Omental fat pad (tissue), 4 donors: Measurements from ENCODE around the gene GLIPR1. TPM values are rescaled to one million over a fixed set of nuclear protein-coding genes. Genes with fewer than 3 reads are reported as not detected.
"Not testable (repeated sequence)": the region's sequence is repeated elsewhere in the genome, so short reads cannot be mapped to it uniquely, and the experiment has no call there.

Experiments used
- ATAC-seq: fragments of 150-250 bp; one replicate; pipeline ENCODE4 v1.9.1; 2016; ENCODE audit warnings: mild to moderate bottlenecking, moderate library complexity; ENCODE audit not compliant: low FRiP score
- DNase-seq: peaks from one replicate; pipeline ENCODE4 v3.0.0-alpha.2; 2019; ENCODE audit warnings: low spot score
- total RNA-seq, 4 donors: library from RNA; depleted of rRNA; stranded (reverse); fragments of >200 nt; gene quantifications; one replicate each; pipeline ENCODE4 v1.1.0, GENCODE V29; 2016
- TF ChIP-seq, protein P1 (sequence below), 3 donors: fragments of 450-650 bp; IDR thresholded peaks; one replicate each; pipeline ENCODE4 v1.5.1; 2016 to 2017; ENCODE audit warnings: antibody characterized with exemption in 3 of 3, mild to moderate bottlenecking in 3 of 3, moderate library complexity in 2 of 3

GLIPR1 gene
- total RNA-seq, 4 donors from 2014 or later, result 25.0 to 39.3 (median 32.8) TPM

DNA sequence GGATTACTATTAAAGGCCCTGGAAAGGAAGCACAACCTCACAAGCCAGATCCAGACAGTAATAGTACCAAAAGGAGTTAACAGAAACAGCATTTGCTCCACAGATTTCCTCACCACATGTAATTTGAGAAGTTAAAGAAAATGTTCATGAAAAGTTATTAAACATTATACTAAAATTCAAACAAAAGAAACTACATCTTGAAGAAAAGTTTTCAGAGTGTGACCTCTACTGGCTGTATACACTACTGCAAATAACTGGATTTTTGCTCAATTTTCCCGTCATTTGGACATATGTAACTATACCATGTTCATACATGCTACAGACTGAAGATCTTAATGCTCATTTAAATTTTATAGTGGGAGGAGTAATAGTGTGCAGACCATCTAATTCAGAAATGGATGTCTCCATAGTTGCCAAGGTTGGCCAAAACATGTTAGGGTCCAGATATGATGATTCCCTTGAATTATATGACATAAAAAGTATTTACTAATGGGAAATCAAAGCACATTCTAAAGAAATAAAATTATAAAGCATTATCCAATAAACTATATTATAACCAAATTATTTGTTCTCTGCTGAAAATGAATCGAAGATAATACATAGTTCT, 25.3 kb downstream of the GLIPR1 start:
- DNase-seq (no peak), ATAC-seq (no peak)
- TF ChIP-seq, protein P1, sequence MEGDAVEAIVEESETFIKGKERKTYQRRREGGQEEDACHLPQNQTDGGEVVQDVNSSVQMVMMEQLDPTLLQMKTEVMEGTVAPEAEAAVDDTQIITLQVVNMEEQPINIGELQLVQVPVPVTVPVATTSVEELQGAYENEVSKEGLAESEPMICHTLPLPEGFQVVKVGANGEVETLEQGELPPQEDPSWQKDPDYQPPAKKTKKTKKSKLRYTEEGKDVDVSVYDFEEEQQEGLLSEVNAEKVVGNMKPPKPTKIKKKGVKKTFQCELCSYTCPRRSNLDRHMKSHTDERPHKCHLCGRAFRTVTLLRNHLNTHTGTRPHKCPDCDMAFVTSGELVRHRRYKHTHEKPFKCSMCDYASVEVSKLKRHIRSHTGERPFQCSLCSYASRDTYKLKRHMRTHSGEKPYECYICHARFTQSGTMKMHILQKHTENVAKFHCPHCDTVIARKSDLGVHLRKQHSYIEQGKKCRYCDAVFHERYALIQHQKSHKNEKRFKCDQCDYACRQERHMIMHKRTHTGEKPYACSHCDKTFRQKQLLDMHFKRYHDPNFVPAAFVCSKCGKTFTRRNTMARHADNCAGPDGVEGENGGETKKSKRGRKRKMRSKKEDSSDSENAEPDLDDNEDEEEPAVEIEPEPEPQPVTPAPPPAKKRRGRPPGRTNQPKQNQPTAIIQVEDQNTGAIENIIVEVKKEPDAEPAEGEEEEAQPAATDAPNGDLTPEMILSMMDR (IDR thresholded peaks at IDR 0.05), result no peak

- TF ChIP-seq, protein P1 (IDR thresholded peaks at IDR 0.05), result no peak
- ATAC-seq, result no peak
- no peak for DNase-seq
Observed at GRCh38 chr12:75507086-75507485, 26.5 kb downstream of the GLIPR1 start.

DNA sequence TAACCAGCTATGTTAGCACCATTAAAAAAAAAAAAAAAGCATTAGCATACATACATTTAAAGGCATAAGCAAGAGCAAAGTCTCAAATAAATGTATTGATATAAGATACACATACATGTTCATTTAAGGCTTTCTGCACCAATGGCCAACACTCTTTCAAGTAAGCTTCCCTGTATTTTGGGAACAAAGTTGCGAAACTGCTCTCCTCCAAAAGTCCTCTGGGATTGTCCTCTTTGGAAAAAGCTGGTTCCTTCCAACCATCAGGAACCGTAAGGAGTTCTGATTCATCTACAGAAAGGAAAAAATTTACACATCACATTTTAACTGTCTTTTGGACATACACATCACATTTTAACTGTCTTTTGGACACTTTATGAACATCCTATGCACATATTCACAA, 27.6 kb downstream of the GLIPR1 start:
- TF ChIP-seq, protein P1 (IDR thresholded peaks at IDR 0.05), result no peak
- DNase-seq, result no peak
- ATAC-seq, result no peak

DNA sequence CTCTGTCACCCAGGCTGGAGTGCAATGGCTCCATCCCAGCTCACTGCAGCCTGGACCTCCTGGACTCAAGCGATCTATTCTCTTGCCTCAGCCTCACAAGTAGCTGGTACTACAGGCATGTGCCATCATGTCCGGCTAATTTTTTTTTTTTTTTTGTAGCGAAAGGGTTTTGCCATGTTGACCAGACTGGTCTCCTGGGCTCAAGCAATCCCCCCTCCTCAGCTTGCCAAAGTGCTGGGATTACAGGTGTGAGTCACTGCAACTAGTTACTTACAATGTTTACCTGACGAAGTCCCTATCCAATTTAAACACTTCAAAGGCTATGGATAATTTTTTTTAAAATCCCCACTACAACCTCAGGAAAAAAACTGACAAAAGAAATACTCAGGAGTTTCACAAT, 29.1 kb downstream of the GLIPR1 start:
- TF ChIP-seq, protein P1 (IDR thresholded peaks at IDR 0.05), result no peak
- ATAC-seq, result no peak
- no peak for DNase-seq

- TF ChIP-seq, protein P1 (IDR thresholded peaks at IDR 0.05), result no peak
- ATAC-seq, result peak; percentile 98
- DNase-seq, result peak; percentile 66
Observed at GRCh38 chr12:75511116-75512048, 30.8 kb downstream of the GLIPR1 start, which contains the start of gene KRR1. KRR1 (minus strand) TSS chr12:75511609; CDS start chr12:75511597, 12 bp downstream.

DNA sequence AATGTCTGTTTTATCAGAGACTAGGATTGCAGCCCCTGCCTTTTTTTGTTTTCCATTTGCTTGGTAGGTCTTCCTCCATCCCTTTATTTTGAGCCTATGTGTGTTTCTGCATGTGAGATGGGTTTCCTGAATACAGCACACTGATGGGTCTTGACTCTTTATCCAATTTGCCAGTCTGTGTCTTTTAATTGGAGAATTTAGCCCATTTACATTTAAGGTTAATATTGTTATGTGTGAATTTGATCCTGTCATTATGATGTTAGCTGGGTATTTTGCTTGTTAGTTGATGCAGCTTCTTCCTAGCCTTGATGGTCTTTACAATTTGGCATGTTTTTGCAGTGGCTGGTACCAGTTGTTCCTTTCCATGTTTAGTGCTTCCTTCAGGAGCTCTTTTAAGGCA, 40.7 kb downstream of the GLIPR1 start:
- ATAC-seq, DNase-seq: not testable (repeated sequence)

DNA sequence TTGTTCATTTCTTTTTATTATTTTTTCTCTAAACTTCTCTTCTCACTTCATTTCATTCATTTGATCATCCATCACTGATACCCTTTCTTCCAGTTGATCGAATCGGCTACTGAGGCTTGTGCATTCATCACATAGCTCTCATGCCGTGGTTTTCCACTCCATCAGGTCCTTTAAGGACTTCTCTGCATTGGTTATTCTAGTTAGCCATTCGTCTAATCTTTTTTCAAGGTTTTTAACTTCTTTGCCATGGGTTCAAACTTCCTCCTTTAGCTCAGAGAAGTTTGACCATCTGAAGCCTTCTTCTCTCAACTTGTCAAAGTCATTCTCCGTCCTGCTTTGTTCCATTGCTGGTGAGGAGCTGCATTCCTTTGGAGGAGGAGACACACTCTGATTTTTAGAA, 41.6 kb downstream of the GLIPR1 start:
- ATAC-seq, DNase-seq: not testable (repeated sequence)

GRCh38 chr12:75525263-75525662, 44.7 kb downstream of the GLIPR1 start:
- ATAC-seq (no peak), DNase-seq (no peak)
- TF ChIP-seq, protein P1 (IDR thresholded peaks at IDR 0.05), result no peak
